DND-41 (cell line): ENCODE measurements around the gene MARCHF10.
"Not testable (repeated sequence)": the region's sequence is repeated elsewhere in the genome, so short reads cannot be mapped to it uniquely, and the experiment has no call there.

Experiments
- CTCF ChIP-seq: IDR thresholded peaks from 2 replicates; pipeline ENCODE4 v1.5.1; 2012; ENCODE audit warnings: borderline replicate concordance, low read length, moderate library complexity, mild to moderate bottlenecking; ENCODE audit not compliant: poor library complexity, severe bottlenecking; ENCODE audit errors: extremely low read depth
- EZH2 ChIP-seq: IDR thresholded peaks from 3 replicates; pipeline ENCODE4 v1.6.1; 2012; ENCODE audit warnings: borderline replicate concordance, low read depth, mild to moderate bottlenecking, moderate library complexity, low read length, inconsistent platforms; ENCODE audit not compliant: severe bottlenecking

GRCh38 chr17:62691589-62691915 is 116.6 kb downstream of the MARCHF10 start:
- TF ChIP-seq CTCF, EZH2: not testable (repeated sequence)
